SK-N-SH (cell line): ENCODE results near the gene CFAP299. TPM values are rescaled to one million over a fixed set of nuclear protein-coding genes. Genes with fewer than 3 reads are reported as not detected.

Experiments
- CTCF ChIA-PET: fragments of 300-600, 350-600 bp; formaldehyde crosslinking; extraction: SDS; loops from one replicate; lab custom pipeline; 2021; lab: Yijun Ruan, JAX
- POLR2A ChIA-PET: fragments of 350-600 bp; sonication (Branson Sonifier 250); formaldehyde crosslinking; extraction: SDS; loops from one replicate; lab custom pipeline; 2020; ENCODE audit warnings: antibody characterized with exemption, inconsistent platforms; lab: Yijun Ruan, JAX
- DNase-seq: peaks from one replicate; pipeline ENCODE4 v3.0.0; 2012
- H2AFZ ChIP-seq: fragments of 200-600 bp; sonication (generic); 2 replicates; pipeline ENCODE4 v1.8.1; 2016; ENCODE audit warnings: antibody characterized with exemption, mild to moderate bottlenecking, low read depth
- H3F3A ChIP-seq: fragments of 200-600 bp; sonication (generic); replicated peaks from 2 replicates; pipeline ENCODE3; 2016; ENCODE audit warnings: antibody characterized with exemption, mild to moderate bottlenecking; ENCODE audit not compliant: insufficient read depth
- H3K27ac ChIP-seq, 2 experiments: fragments of 200-500 bp in 1 of 2; fragments of 200-600 bp in 1 of 2; sonication (Bioruptor generic) in 1 of 2; sonication (generic), shearing (Covaris generic) in 1 of 2; 2 replicates each; pipeline versions ENCODE4 v1.5.1 to v1.6.1; 2014 to 2016; ENCODE audit warnings: low read depth in 2 of 2, inconsistent platforms in 1 of 2, low read length in 1 of 2, mild to moderate bottlenecking in 1 of 2, mixed read lengths in 1 of 2
- H3K27me3 ChIP-seq: fragments of 200-600 bp; sonication (generic), shearing (Covaris generic); 2 replicates; pipeline ENCODE4 v1.6.1; 2016; ENCODE audit warnings: mixed run types; ENCODE audit not compliant: insufficient read depth
- H3K36me3 ChIP-seq, 2 experiments: fragments of 200-500 bp in 1 of 2; fragments of 200-600 bp in 1 of 2; sonication (Bioruptor generic) in 1 of 2; sonication (generic) in 1 of 2; replicated peaks in 1 of 2; 2 replicates each; pipeline versions ENCODE3 to v1.5.1; 2014 to 2016; ENCODE audit warnings: low read length in 1 of 2, mild to moderate bottlenecking in 1 of 2; ENCODE audit not compliant: insufficient read depth in 2 of 2, control insufficient read depth in 1 of 2
- H3K4me1 ChIP-seq, 2 experiments: fragments of 200-500 bp in 1 of 2; fragments of 200-600 bp in 1 of 2; sonication (Bioruptor generic) in 1 of 2; sonication (generic), shearing (Covaris generic) in 1 of 2; 2 replicates each; pipeline versions ENCODE4 v1.5.1 to v1.6.1; 2014 to 2016; ENCODE audit warnings: low read depth in 1 of 2, low read length in 1 of 2, mixed run types in 1 of 2; ENCODE audit not compliant: insufficient read depth in 2 of 2, control insufficient read depth in 1 of 2
- H3K4me2 ChIP-seq: fragments of 200-600 bp; sonication (generic), shearing (Covaris generic); 2 replicates; pipeline ENCODE4 v1.6.1; 2017; ENCODE audit warnings: mixed run types
- H3K4me3 ChIP-seq, 2 experiments: fragments of 200-500 bp in 1 of 2; fragments of 200-600 bp in 1 of 2; sonication (Bioruptor generic) in 1 of 2; sonication (generic), shearing (Covaris generic) in 1 of 2; 2 replicates each; pipeline versions ENCODE4 v1.5.1 to v1.8.1; 2014 to 2016; ENCODE audit warnings: low read depth in 2 of 2, inconsistent platforms in 1 of 2, low read length in 1 of 2, mild to moderate bottlenecking in 1 of 2, mixed read lengths in 1 of 2, moderate library complexity in 1 of 2
- H3K79me2 ChIP-seq: fragments of 200-600 bp; sonication (generic); 2 replicates; pipeline ENCODE4 v1.8.1; 2017; ENCODE audit warnings: mild to moderate bottlenecking; ENCODE audit not compliant: insufficient read depth
- H3K9ac ChIP-seq: fragments of 200-600 bp; sonication (generic); 2 replicates; pipeline ENCODE4 v1.6.1; 2017; ENCODE audit warnings: mixed run types
- H3K9me2 ChIP-seq: fragments of 200-600 bp; sonication (generic); 2 replicates; pipeline ENCODE4 v1.6.1; 2017; ENCODE audit warnings: mixed run types
- H3K9me3 ChIP-seq: fragments of 200-600 bp; sonication (generic); 2 replicates; pipeline ENCODE4 v1.6.1; 2017; ENCODE audit warnings: mixed run types, mild to moderate bottlenecking, moderate library complexity
- H4K20me1 ChIP-seq: fragments of 200-600 bp; sonication (generic); 2 replicates; pipeline ENCODE4 v1.6.1; 2017; ENCODE audit warnings: mild to moderate bottlenecking, mixed run types; ENCODE audit not compliant: insufficient read depth
- CHD2 ChIP-seq: fragments of 150-350 bp; IDR thresholded peaks from 2 replicates; pipeline ENCODE4 v1.6.1; 2018; ENCODE audit warnings: low read length; ENCODE audit not compliant: partially characterized antibody
- FOSL2 ChIP-seq: IDR thresholded peaks from 2 replicates; pipeline ENCODE4 v1.4.0; 2012; ENCODE audit warnings: low read depth, mild to moderate bottlenecking, moderate library complexity, borderline replicate concordance
- FOXJ3 ChIP-seq: sonication (generic); formaldehyde crosslinking; IDR thresholded peaks from 2 replicates; pipeline ENCODE4 v1.5.1; 2020; ENCODE audit warnings: mild to moderate bottlenecking, missing genetic modification reagents
- GABPA ChIP-seq: IDR thresholded peaks from 2 replicates; pipeline ENCODE4 v1.4.0; 2012; ENCODE audit warnings: low read depth, mild to moderate bottlenecking
- JUND ChIP-seq: IDR thresholded peaks from 2 replicates; pipeline ENCODE4 v1.4.0; 2012
- MEF2A ChIP-seq: IDR thresholded peaks from 2 replicates; pipeline ENCODE4 v1.4.0; 2012; ENCODE audit warnings: low read depth, borderline replicate concordance
- NRF1 ChIP-seq: IDR thresholded peaks from 2 replicates; pipeline ENCODE4 v1.6.1; 2012; ENCODE audit warnings: low read depth, mild to moderate bottlenecking, low read length
- RCOR1 ChIP-seq: fragments of 150-350 bp; IDR thresholded peaks from 2 replicates; pipeline ENCODE4 v1.6.1; 2017; ENCODE audit warnings: antibody characterized with exemption, low read length
- SIN3A ChIP-seq: IDR thresholded peaks from 2 replicates; pipeline ENCODE4 v1.6.1; 2012; ENCODE audit warnings: low read depth, mild to moderate bottlenecking, low read length, moderate library complexity, borderline replicate concordance
- SMC3 ChIP-seq: IDR thresholded peaks from 2 replicates; pipeline ENCODE4 v1.6.1; 2012; ENCODE audit warnings: low read depth, low read length, improper control_type of control experiment
- TAF1 ChIP-seq: IDR thresholded peaks from 2 replicates; pipeline ENCODE4 v1.6.1; 2012; ENCODE audit warnings: low read depth, mild to moderate bottlenecking, low read length, moderate library complexity, borderline replicate concordance
- TEAD4 ChIP-seq: IDR thresholded peaks from 2 replicates; pipeline ENCODE4 v1.4.0; 2012; ENCODE audit warnings: mild to moderate bottlenecking, borderline replicate concordance; ENCODE audit not compliant: insufficient read depth
- USF1 ChIP-seq: IDR thresholded peaks from 2 replicates; pipeline ENCODE4 v1.4.0; 2012; ENCODE audit warnings: low read depth, borderline replicate concordance
- YY1 ChIP-seq: IDR thresholded peaks from 2 replicates; pipeline ENCODE4 v1.4.0; 2012; ENCODE audit warnings: low read depth, mild to moderate bottlenecking
- WGBS: methylation state at CpG from one replicate; pipeline ENCODE4 v1.1.6; 2017; ENCODE audit warnings: low lambda C conversion rate; 5-methylcytosine and 5-hydroxymethylcytosine counted together
- polyA plus RNA-seq, 3 experiments: library from polyadenylated mRNA; depleted of rRNA; stranded (reverse); fragments of >200 nt; gene quantifications; 2 replicates each; pipeline ENCODE4 v1.2.3, GENCODE V29; 2012
- TF ChIP-seq, protein P1 (sequence below): IDR thresholded peaks from 2 replicates; pipeline ENCODE4; 2012
- TF ChIP-seq, protein P2 (sequence below): IDR thresholded peaks from 2 replicates; pipeline ENCODE4 v1.6.1; 2012; ENCODE audit warnings: mild to moderate bottlenecking, low read depth, low read length, moderate library complexity

The CFAP299 gene
- polyA plus RNA-seq, 1 of the 3 experiments (the other 2 are of a cell fraction) = 1.2 TPM

DNA sequence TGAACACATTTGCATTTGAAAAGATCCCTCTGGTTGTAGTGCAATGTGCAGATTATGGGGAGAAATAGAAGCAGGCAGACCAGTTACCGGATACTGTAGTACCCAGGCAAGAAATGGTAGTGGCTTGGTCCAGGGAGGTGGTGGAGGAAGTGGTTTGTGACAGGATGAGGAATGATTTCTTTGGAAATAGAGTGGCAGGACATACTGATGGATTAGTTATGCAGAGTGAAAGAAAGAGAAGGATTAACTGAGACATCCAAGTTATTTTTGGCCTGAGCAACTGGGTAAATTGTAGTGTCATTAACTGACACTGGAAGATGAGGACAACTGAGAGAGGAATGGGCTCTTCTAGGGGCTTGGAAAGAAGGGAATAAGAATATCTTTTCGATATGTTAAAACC, 139.7 kb downstream of the CFAP299 start:
- Histone ChIP-seq H3K4me1 (no peaks in the 10 kb centered on the region; a peak in 1 of 4 replicates), H2AFZ (no peak overlapping the region), H3K9ac (no peak overlapping the region), H3K9me3 (no peaks in the 10 kb centered on the region), H3K27me3 (no peaks in the 10 kb centered on the region), H3K79me2 (no peaks in the 10 kb centered on the region), H3K4me2 (no peak overlapping the region), H3K9me2 (no peaks in the 10 kb centered on the region; the same call in 1 of the 2 replicates), H3K36me3 (no peaks in the 10 kb centered on the region), H3K27ac (no peak overlapping the region), H4K20me1 (no peaks in the 10 kb centered on the region), H3F3A (no peaks in the 10 kb centered on the region), H3K4me3 (no peak overlapping the region)
- DNase-seq = no peak
- CTCF ChIA-PET = no interaction called here
- WGBS = 47% methylated on average over 2 of the region's 2 CpGs
- TF ChIP-seq NRF1 = no peak
- POLR2A ChIA-PET = no interaction called here

GRCh38 chr4:80475798-80476197, 140.3 kb downstream of the CFAP299 start:
- Histone ChIP-seq H3K9ac (no peak overlapping the region), H3K27ac (no peak overlapping the region), H4K20me1 (no peaks in the 10 kb centered on the region), H3K9me2 (no peaks in the 10 kb centered on the region; the same call in 1 of the 2 replicates), H3K36me3 (no peaks in the 10 kb centered on the region), H2AFZ (no peak overlapping the region), H3K4me2 (no peak overlapping the region), H3K9me3 (no peaks in the 10 kb centered on the region), H3K4me1 (no peaks in the 10 kb centered on the region; a peak in 1 of 4 replicates), H3F3A (no peaks in the 10 kb centered on the region), H3K4me3 (no peak overlapping the region), H3K79me2 (no peaks in the 10 kb centered on the region), H3K27me3 (no peaks in the 10 kb centered on the region)
- 50% methylated on average over 3 of the region's 3 CpGs for WGBS
- no peak for DNase-seq
- ChIA-PET CTCF (no interaction called here), POLR2A (no interaction called here)
- TF ChIP-seq CHD2 = no peak
- no peak for TF ChIP-seq TAF1
- TF ChIP-seq USF1 = no peak
- no peak for TF ChIP-seq RCOR1

GRCh38 chr4:80484712-80485111, 149.2 kb downstream of the CFAP299 start:
- Histone ChIP-seq H3K4me2 (no peak overlapping the region), H3K27ac (no peak overlapping the region), H3F3A (no peaks in the 10 kb centered on the region), H2AFZ (no peak overlapping the region), H3K27me3 (no peaks in the 10 kb centered on the region), H3K36me3 (no peaks in the 10 kb centered on the region), H4K20me1 (no peaks in the 10 kb centered on the region), H3K9me3 (no peaks in the 10 kb centered on the region), H3K9ac (no peak overlapping the region), H3K4me3 (no peak overlapping the region), H3K9me2 (no peaks in the 10 kb centered on the region), H3K4me1 (no peaks in the 10 kb centered on the region), H3K79me2 (no peaks in the 10 kb centered on the region)
- ChIA-PET POLR2A (no interaction called here), CTCF (no interaction called here)
- TF ChIP-seq FOXJ3 (CRISPR knock-in tag) (no peak), FOSL2 (no peak), MEF2A (no peak), YY1 (no peak), RCOR1 (no peak), TEAD4 (no peak), NRF1 (no peak), SMC3 (no peak), SIN3A (no peak), USF1 (no peak), JUND (no peak), GABPA (no peak)
- TF ChIP-seq, protein P1, sequence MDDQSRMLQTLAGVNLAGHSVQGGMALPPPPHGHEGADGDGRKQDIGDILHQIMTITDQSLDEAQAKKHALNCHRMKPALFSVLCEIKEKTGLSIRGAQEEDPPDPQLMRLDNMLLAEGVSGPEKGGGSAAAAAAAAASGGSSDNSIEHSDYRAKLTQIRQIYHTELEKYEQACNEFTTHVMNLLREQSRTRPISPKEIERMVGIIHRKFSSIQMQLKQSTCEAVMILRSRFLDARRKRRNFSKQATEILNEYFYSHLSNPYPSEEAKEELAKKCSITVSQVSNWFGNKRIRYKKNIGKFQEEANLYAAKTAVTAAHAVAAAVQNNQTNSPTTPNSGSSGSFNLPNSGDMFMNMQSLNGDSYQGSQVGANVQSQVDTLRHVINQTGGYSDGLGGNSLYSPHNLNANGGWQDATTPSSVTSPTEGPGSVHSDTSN = no peak
- TF ChIP-seq, protein P2, sequence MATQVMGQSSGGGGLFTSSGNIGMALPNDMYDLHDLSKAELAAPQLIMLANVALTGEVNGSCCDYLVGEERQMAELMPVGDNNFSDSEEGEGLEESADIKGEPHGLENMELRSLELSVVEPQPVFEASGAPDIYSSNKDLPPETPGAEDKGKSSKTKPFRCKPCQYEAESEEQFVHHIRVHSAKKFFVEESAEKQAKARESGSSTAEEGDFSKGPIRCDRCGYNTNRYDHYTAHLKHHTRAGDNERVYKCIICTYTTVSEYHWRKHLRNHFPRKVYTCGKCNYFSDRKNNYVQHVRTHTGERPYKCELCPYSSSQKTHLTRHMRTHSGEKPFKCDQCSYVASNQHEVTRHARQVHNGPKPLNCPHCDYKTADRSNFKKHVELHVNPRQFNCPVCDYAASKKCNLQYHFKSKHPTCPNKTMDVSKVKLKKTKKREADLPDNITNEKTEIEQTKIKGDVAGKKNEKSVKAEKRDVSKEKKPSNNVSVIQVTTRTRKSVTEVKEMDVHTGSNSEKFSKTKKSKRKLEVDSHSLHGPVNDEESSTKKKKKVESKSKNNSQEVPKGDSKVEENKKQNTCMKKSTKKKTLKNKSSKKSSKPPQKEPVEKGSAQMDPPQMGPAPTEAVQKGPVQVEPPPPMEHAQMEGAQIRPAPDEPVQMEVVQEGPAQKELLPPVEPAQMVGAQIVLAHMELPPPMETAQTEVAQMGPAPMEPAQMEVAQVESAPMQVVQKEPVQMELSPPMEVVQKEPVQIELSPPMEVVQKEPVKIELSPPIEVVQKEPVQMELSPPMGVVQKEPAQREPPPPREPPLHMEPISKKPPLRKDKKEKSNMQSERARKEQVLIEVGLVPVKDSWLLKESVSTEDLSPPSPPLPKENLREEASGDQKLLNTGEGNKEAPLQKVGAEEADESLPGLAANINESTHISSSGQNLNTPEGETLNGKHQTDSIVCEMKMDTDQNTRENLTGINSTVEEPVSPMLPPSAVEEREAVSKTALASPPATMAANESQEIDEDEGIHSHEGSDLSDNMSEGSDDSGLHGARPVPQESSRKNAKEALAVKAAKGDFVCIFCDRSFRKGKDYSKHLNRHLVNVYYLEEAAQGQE = no peak
- 67% methylated on average over 2 of the region's 2 CpGs for WGBS
- DNase-seq = no peak
